GM18517 (cell line): ENCODE data around the gene IRAG1.

ENCODE experiments used
- ATAC-seq: cut with Tn5 transposase; IDR thresholded peaks from one replicate; pipeline ENCODE4 v1.9.1; 2021; ENCODE audit warnings: mild to moderate bottlenecking, moderate library complexity; ENCODE audit not compliant: unreplicated experiment

IRAG1 gene, protein sequence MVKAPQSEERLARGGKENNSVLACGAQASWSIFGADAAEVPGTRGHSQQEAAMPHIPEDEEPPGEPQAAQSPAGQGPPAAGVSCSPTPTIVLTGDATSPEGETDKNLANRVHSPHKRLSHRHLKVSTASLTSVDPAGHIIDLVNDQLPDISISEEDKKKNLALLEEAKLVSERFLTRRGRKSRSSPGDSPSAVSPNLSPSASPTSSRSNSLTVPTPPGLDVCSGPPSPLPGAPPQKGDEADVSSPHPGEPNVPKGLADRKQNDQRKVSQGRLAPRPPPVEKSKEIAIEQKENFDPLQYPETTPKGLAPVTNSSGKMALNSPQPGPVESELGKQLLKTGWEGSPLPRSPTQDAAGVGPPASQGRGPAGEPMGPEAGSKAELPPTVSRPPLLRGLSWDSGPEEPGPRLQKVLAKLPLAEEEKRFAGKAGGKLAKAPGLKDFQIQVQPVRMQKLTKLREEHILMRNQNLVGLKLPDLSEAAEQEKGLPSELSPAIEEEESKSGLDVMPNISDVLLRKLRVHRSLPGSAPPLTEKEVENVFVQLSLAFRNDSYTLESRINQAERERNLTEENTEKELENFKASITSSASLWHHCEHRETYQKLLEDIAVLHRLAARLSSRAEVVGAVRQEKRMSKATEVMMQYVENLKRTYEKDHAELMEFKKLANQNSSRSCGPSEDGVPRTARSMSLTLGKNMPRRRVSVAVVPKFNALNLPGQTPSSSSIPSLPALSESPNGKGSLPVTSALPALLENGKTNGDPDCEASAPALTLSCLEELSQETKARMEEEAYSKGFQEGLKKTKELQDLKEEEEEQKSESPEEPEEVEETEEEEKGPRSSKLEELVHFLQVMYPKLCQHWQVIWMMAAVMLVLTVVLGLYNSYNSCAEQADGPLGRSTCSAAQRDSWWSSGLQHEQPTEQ

DNA sequence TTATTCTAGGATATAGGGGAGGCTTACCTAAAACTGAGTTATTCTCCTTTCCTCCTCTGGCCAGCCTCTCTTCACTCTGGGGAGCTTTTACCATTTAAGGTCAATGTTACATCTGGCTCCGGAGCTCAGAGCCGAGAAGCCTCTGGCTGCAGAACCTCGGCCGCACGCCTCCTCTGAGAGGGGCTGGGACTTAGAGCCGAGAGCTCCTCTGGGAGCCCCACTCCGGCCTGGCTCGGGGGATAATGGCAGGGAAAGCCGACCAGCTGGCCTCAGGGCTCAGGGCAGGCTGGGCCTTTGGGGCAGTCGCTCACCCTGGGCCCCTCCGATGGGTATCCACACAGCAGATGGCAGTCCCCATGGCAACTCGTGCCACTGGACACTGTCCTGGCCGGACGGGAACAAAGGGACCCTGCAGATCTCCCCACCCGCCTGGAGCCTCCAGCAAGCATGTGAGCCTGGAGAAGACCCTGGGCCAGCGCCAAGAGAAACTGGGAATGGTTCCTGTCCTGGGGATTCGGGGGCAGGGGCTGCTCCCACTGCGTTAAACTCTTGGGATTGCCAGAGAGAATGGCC lies at the start of gene IRAG1:
Gene IRAG1 (minus strand): TSS at position 247 of the 573 bp plus-strand sequence. CDS start 153 bp downstream, at position 94.
- no peak for ATAC-seq

DNA sequence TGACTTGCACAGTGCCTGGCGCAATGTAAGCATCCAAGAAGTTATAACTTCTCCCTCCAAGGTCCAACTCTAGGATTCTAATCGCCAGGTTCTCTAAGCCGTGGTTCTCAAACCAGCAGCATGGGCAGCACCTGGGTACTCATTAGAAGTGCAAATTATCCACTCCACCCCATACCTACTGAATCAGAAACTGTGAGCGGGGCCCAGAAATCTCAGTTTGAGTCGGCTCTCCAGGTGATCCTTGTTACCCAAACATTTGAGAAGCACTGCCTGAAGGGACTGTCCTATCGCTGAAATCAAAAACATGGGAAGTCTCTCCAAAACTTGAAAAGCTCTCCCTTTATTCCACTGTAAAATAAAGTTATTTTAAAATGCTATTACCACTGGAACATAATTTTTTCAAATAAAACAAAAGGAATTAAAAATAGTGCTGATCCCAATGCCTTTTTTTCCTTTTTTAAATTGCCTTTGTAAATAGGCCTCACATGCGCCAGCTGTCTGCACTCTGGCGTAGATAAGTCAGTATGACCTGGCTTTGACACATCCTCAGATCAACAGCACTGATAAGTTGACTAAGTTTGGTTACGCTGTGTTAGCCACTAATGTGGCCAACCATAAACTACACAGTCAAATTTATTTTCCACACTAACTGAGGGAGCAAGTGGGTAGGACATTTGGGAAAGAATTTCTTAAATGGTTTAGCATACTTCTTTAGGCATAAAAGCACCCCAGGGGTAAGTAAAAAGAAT lies 49.1 kb upstream of the IRAG1 start:
- ATAC-seq, result no peak

DNA sequence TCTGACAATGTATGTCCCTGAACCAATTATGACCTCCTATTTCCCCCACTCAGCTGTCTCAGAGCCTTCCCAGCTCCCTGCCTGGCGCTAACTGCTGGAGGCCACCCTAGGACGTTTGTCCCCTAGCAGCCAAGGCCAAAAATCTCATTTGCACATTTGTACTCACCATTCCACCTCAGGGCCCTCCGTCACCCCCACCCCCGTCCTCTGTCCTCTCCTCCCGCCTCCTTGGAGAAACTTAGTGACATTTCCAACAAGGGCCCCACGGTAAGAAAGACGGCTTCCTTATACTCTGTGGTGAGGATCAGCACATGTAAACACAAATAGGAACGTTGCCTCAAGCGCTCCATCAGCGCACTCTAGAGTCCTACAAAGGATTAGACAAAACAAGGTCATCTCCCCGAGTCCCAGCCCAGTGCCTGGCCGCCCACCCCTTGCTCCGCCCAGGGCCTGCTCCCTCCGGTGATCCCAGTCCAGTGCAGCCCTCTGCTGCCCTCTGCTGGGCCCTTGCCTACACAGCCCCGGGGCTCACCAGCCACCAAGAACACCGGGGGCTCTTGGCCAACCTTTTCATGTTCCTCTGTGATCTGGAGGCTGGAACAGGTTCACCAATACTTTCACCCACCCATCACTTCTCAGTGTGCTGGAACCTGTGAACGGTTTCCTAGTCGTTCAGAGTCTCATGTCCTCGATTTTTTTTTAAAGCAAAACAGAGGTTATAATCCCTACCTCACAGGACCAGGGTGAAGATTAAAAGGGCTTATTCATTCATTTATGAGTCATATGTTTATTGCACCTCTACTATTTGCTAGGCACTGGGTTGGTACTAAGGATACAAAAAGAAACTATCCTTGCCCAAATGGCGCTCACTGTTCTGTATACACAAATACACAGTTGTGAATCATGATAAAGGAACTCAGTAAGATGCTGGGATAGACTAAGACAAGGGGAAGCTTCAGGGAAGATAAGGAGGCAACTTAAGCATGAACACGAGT lies 42.2 kb upstream of the IRAG1 start:
- peak; percentile 95 for ATAC-seq

DNA sequence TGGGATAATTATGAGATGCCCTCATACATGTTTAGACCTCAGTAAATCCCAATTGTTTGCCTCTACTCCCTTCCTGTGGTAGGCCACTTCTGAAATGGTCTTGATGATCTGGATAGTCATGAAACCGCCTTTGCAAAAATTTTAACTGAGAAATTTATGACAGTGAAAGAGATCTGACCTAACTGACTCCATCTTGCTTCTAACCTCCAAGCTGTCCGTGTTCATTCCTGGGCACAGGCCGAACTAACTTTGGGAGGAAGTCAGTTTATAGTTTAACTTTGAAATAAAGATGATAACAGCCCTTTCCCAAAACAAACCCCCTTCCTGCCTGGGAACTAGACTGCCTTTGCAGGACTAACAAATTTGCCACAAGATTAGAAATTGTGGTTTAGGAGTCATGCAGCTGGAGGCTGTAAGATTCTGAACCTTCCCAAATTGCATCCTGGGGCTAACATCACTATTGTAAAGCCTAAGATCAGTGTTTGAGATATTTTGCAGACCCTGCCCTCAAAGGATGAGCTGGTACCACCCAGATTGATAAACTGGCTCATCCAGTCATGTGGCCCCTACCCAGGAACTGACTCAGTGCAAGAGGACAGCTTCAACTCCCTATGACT lies 37.6 kb upstream of the IRAG1 start:
- ATAC-seq, result no peak

DNA sequence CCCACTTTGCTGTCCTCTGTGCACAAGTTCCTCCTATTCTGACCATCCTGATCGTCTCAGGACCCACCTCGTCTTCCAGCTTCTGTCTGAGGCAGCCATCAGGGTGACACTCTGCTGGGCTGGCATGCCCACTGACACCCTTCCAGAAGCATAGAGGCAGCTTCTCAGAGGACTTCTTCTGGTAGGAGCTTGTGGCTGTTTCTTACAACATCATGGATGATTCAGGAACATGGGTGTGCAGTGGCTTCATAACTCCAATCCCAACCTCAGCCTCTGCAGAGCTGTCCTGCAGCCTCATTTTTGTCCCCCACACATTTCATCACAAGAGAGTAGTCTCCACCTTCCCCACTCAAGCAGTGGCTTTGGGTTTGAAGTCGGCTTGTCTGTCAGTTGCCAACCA lies 36.6 kb upstream of the IRAG1 start:
- no peak for ATAC-seq

DNA sequence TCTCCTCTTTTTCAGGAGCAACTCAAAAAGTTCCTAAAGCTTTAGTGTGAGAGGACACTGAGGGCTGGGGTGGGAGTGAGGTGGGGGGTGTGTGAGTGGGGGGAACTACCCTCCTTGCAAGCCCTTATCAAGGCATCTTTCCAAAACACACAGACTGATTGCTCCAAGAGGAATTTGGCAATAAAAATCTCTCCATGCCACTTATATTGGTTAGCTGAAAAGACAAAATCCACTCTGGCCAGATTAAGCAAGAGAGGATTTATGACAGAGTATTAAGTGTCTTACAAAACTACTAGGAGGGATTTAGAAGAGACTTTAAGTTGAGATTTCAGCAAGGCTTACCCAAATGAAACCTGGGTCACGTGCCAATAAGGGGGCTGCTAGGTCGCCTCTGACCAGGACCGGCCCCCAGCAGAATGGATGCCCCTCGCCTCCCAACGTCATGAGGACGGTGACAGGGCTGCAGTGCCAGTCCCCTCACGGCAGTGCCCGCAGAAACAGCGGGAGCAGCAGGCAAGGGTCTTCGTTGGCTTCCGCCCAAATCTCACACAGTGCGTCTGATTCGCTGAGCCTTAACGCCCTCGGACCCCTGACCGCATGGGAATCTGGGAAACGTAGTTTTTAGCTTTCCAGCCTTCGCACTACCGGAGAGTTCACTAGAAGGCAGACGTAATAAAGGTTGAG lies 35.4 kb upstream of the IRAG1 start:
- ATAC-seq, result no peak

DNA sequence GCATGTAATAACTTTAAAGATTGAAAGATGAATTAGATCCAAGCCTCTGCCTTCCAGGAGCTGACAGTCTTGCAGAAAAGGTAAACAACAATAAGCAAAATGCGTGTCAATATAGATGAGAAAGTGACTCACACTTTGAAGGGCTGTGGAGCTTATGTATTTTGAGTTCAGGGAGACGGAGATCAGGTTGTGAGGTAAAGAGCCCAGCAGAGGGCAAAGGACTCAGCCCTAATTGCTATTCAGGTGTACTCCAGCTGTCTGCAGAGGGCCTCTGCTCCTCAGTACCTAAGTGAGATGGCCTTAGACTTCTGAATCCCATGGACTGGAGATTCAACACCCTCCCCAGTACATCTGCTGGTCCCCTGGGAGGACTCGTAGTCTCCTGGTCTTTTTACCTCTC lies 34.6 kb upstream of the IRAG1 start:
- no peak for ATAC-seq

DNA sequence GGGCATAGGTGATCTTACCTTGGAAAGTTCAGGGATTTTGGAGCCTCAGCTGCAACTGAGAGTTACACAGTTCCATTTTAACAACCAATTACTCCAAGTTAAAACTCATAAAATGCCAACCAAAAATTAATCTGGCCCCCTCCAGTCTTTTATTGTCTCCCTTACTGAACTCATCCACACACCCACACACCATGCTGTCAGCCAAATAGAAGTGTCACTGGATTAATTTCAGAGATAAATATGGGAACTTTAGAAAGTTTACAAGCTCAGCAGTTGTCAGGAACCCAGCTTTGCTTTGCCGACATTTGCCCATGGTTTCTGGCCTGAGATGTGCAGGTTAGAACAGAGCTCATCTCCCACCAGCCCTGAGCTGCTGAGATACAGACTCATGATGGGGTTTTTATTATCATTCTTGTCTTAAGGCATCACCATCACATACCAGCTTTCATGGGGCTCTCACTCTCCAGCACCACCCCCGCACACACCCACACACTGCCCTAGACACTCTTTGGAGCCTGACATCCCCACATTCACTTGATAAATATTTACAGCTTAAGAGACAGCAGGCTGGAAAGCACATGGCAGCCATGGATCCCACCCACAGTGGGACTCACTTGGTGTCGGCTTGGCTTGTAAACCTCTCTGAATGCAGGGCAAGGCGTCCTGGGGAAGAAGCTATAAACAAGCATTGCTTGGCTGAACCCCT lies 33.7 kb upstream of the IRAG1 start:
- no peak for ATAC-seq

DNA sequence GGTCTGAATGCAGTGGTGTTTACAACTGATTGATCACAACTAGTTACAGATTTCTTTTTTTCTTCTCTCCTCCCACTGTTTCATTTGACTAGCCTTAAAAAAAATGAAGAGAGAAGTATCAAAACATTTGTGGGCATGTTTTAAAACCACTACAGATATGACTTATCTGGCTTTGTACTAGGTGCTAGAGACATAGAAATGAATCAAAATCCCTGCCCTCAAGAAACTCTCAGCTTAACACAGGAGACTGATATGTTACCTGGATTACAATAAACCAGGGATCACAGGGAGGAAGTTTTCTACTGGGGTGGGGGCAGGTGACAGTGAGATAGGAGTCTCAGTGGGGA lies 32.3 kb upstream of the IRAG1 start:
- ATAC-seq, result no peak

DNA sequence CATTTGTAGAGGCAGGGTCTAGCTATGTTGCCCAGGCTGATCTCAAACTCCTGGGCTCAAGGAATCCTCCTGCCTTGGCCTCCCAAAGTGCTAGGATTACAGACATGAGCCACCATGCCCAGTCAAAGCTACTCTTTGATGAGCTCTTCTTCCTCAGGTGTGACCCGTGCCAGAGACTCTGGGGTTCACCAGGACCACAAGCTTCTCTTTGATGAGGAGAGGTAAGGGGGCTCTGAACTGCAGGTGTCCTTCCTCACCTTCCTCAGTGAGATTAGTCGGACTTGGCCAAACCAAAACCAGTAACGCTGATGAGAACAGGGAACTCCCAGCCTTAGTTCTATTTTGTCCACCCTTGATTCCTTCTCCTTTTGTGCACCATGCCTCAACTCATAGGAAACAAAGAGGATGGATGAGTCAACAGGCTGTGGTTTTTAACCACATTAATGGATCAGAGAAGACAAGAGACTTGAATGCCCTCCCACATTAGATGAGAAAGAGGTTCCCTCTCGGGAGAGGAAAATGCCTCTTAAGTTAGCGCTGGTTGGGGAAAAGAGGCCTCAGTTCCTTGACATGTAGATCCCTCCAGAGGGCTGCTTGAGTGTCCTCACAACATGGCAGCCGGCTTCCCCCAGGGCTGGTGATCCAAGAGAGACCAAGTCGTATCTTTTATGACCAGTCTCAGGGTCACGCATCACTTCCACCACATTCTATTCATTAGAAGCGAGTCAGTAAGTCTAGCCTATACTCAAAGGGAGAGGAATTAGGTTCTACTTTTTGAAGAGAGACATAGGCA lies 31.8 kb upstream of the IRAG1 start:
- no peak for ATAC-seq

DNA sequence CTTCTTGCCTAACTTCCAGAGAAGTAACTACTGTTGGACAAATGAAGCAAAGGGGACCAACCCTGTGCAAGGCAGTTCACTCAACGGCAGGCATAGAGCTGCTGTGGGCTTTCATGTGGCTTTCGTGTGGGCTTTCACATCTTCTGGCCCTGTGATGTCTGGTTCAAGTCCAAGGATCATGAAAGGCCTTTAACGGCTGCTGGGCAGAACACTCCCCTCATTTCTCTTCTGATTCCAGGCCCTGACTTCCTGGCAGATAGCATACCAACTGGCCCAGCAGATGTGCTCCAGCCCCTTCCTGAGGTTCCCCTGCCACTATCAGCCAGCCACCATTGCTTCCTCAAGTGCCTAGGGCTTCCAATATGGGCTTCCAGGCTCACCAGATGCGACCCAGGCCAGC lies 28.8 kb upstream of the IRAG1 start:
- no peak for ATAC-seq

DNA sequence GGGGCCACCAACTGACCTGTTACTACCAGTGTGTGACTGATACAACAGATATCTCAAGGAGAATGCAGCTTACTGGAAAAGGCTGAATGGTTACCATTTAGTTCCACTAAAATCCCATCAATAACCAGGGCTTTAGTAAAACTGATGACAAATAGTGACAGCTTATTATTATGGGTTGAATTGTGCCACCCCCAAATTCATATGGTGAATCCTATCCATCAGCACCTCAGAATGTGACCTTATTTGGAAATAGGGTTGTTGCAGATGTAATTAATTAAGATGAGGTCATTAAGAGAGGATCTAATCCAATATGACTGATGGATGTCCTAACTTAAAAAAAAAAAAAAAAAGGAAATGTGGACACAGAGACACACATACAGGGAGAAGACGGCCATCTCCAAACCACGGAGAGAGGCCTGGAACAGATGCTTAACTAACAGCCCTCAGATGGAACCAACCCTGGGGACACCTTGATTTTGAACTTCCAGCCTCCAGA lies 27.4 kb upstream of the IRAG1 start:
- ATAC-seq, result no peak

DNA sequence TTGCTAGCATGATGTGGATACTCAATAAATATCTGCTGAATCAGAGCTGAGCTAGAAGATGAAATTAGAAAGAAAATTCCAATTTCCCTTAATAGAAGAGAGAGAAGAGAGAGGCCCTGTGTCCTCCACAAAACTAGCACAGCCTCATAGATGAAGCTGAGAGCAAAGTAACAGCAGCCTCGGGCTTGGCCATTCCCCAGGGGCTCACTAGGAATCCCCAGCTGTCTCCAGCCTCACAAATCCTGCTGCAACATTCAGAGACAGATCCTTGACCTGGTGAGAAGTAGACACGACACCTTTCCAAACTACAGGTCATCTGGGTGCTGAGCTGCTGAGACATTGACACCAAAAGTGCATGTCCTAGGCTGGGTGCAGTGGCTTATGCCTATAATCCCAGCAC lies 26.1 kb upstream of the IRAG1 start:
- ATAC-seq, result no peak

DNA sequence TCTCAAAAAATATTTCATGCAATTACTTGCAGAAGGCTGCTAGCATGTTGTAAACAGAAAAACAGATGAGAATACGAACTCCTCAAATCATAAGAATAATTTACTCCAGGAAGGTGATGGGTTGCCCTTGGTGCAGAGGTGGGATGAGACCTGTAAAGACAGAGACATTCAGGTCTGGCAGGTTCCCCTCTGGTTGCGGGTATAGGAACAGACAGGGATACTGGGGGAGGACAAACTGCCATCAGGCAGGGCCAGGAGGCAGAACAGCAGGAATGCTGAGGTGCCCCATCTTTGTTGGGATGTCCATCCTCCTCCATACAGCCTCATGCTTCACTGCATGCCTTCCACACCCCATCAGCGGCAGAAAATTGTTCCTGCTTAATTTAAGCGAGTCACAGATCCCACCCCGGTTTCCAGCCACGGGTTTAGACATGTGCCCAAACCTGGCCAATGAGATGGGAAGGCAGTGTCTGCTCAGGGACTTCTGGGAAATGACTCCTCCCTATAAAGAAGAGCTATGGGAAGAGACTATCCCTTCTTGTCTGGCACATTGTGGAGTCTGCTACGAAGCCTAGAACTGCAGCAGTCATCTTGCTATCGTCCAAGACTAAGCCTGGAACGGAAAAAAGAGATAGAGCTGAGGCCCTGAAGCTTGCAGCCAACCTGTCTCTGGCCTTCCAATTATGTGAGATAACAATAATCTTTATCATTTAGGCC lies 23.1 kb upstream of the IRAG1 start:
- ATAC-seq, result no peak

DNA sequence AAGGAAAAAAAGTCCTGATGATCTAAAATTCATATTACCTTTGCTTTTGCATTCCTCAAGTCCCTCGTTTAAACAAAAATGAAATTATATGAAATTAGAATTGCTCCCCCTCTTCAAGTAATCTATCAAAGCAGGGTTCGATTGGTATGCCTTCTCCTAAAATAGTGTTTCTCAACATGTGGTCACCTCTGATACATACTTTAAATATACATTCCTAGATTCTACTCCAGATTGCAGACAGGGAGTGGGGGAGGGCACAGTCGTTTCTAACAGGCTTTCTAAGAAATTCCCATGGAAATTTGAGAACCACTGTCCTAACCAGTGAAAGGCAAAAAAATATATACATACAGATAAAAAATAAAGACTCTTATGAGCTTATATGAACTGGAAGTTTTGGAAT lies 22.6 kb upstream of the IRAG1 start:
- ATAC-seq, result no peak

DNA sequence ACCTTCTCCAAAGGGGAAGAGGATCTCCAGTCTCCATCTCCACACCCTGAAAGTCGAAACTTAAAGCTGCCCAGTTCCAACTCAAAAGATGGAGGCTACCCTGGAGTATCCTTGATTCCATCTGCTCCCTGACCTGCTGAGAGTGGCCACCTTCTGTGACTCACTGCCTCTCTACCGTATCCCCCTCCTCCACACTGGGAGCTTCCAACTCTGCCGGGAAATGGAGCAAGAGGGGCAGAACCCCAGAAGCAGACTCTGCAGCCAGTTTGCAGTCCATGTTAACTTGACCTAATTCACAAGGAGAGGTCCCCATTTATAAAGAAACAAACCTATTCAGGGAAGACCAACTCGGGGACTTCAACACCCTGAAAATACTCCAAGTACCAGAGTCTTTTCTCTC lies 22.0 kb upstream of the IRAG1 start:
- ATAC-seq, result no peak
